Effector memory CD4-positive, alpha-beta T cell (primary cell): ENCODE measurements around the gene METTL22.

Experiments used
- DNase-seq, 3 donors: peaks; one replicate each; pipeline ENCODE4 v3.0.0-alpha.2; 2020
- H3K27ac ChIP-seq: 2 replicates; pipeline ENCODE4 v1.7.0; 2013; ENCODE audit warnings: mild to moderate bottlenecking, low read length, moderate library complexity; ENCODE audit not compliant: insufficient read depth, poor library complexity, severe bottlenecking
- H3K27me3 ChIP-seq: replicated peaks from 2 replicates; pipeline ENCODE4 v1.7.0; 2013; ENCODE audit warnings: mild to moderate bottlenecking, low read length; ENCODE audit not compliant: insufficient read depth, control insufficient read depth, poor library complexity, severe bottlenecking
- H3K36me3 ChIP-seq: 2 replicates; pipeline ENCODE4 v1.7.0; 2013; ENCODE audit warnings: mild to moderate bottlenecking, low read length, moderate library complexity; ENCODE audit not compliant: control insufficient read depth, insufficient read depth
- H3K4me1 ChIP-seq: 2 replicates; pipeline ENCODE4 v1.7.0; 2013; ENCODE audit warnings: low read length, mild to moderate bottlenecking; ENCODE audit not compliant: control insufficient read depth, insufficient read depth, poor library complexity, severe bottlenecking
- H3K4me3 ChIP-seq: 2 replicates; pipeline ENCODE4 v1.7.0; 2013; ENCODE audit warnings: low read length, low read depth, mild to moderate bottlenecking; ENCODE audit not compliant: insufficient read depth, poor library complexity, severe bottlenecking
- H3K9me3 ChIP-seq: 2 replicates; pipeline ENCODE4 v1.7.0; 2013; ENCODE audit warnings: mild to moderate bottlenecking, low read length, moderate library complexity; ENCODE audit not compliant: control insufficient read depth

METTL22 gene

DNA sequence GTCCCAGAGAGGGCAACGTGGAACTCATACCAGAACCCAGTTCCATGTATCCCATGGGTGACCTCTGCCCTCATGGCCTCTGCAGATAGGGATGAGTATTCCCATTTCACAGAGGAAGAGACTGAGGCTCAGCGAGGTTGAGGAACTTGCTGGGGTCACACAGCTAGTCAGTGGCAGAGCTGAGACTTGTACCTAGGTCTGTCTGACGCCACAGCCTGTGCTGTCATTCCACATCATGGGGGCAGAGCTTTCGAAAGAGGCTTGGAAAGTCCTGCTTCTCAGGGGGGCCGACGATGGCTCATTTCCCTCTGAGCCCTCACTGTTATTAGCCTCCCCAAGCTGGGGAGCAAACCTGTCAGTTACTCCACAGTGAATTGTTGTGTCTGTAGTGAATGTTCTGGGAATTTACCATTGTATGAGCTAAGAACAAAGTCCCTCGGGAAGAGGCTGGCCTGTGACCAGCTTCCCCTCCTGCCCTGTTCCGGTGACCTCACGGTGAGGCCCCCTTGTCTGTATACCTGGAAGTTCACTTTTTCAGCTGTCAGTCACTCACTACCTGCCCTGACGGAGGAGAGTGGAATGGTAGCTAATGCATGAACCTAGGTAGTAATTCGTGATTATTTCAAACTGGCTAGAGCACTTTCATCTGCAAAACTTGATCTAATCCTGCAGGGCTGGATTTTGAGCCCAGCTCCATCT is 8.9 kb downstream of the METTL22 start:
- Histone ChIP-seq H3K36me3 (peaks cover 76% of the 10 kb centered on the region), H3K4me1 (no peaks in the 10 kb centered on the region), H3K27ac (no peak overlapping the region), H3K4me3 (no peak overlapping the region), H3K27me3 (no peaks in the 10 kb centered on the region), H3K9me3 (no peaks in the 10 kb centered on the region)
- no peak for DNase-seq

GRCh38 chr16:8631373-8631772 is 9.9 kb downstream of the METTL22 start:
- no peaks in the 10 kb centered on the region for H3K27me3 ChIP-seq
- no peak for DNase-seq
- H3K27ac ChIP-seq: no peak overlapping the region
- no peak overlapping the region for H3K4me3 ChIP-seq
- H3K9me3 ChIP-seq: no peaks in the 10 kb centered on the region
- peaks cover 73% of the 10 kb centered on the region for H3K36me3 ChIP-seq
- H3K4me1 ChIP-seq: no peaks in the 10 kb centered on the region

GRCh38 chr16:8631818-8632465 is 10.4 kb downstream of the METTL22 start:
- no peak for DNase-seq
- Histone ChIP-seq H3K9me3 (no peaks in the 10 kb centered on the region), H3K27me3 (no peaks in the 10 kb centered on the region), H3K27ac (no peak overlapping the region), H3K4me3 (no peak overlapping the region), H3K4me1 (no peaks in the 10 kb centered on the region), H3K36me3 (peaks cover 77% of the 10 kb centered on the region)

GRCh38 chr16:8632675-8633182 is 11.2 kb downstream of the METTL22 start:
- Histone ChIP-seq H3K36me3 (peaks cover 75% of the 10 kb centered on the region), H3K9me3 (no peaks in the 10 kb centered on the region), H3K27me3 (no peaks in the 10 kb centered on the region), H3K4me1 (no peaks in the 10 kb centered on the region), H3K4me3 (no peak overlapping the region), H3K27ac (no peak overlapping the region)
- no peak for DNase-seq

DNA sequence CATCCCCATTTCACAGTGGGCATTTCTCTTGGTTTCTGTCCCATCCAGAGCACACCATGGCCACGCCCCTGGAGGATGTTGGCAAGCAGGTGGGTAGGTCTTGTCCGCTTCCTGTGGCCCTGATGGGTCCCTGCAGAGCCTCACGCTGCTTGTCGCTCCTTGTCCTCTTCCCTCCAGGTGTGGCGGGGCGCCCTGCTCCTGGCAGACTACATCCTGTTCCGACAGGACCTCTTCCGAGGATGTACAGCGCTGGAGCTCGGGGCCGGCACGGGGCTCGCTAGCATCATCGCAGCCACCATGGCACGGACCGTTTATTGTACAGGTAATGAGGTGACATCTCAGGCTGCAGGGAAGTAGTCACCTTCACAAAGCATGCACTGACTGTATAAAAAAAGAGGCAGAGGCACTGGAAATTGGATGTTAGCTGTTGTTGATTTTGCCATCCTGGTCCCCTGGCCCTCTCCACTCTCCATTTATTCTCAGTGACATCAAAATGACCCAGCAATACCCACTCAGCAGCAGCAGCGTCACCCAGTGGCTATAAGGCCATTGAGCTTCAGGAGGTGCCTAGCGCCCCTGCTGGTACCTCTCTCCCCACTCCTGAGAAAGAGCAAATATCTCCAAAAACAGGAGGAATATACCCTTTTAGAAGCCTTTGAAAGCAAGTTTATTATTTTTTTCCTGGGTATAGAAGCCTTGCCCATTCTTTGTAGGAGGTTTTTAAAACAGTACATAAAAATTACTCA is 13.7 kb downstream of the METTL22 start:
- H3K27me3 ChIP-seq: no peaks in the 10 kb centered on the region
- peaks cover 69% of the 10 kb centered on the region for H3K36me3 ChIP-seq
- H3K4me3 ChIP-seq: no peak overlapping the region
- no peaks in the 10 kb centered on the region for H3K4me1 ChIP-seq
- H3K9me3 ChIP-seq: no peaks in the 10 kb centered on the region
- no peak for DNase-seq
- no peak overlapping the region for H3K27ac ChIP-seq

DNA sequence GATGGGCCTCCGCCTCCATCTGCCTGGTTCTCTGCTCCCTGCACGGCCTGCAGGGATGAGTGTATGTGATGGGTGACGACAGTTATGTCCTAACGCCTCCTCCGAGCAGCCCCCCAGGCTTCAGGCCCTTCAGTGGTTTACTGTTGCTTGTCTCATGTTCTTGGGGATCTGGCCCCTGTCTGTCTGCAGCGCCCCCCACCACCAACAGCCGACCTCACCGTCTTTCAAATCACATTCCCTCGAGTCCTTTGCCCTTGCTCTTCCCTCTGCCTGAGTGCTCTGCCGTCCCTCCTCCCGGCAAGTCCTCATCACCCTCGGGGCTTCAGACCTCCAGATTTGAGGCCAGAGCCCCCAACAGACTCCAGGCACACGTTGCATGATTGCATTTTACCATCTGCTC is 18.2 kb downstream of the METTL22 start:
- Histone ChIP-seq H3K4me1 (peaks cover 2% of the 10 kb centered on the region), H3K4me3 (no peak overlapping the region), H3K27me3 (no peaks in the 10 kb centered on the region), H3K36me3 (peaks cover 63% of the 10 kb centered on the region), H3K27ac (no peak overlapping the region), H3K9me3 (no peaks in the 10 kb centered on the region)
- no peak for DNase-seq

GRCh38 chr16:8641671-8642070 is 20.2 kb downstream of the METTL22 start:
- peaks cover 4% of the 10 kb centered on the region for H3K4me1 ChIP-seq

DNA sequence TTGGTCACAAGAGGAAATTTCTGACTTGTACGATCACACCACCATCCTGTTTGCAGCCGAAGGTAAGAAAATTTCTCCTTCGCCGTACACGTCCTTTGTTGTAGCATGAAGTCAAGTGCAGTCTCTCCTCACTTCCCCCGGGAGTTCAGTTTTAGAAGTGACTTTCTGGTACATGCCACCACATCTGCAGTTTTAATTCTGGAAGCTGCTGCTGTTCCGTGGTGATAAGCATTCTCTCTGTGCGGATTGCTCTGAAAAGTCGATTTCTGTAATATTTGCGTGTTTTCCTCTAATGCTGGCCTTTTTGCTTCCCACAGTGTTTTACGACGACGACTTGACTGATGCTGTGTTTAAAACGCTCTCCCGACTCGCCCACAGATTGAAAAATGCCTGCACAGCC is 20.6 kb downstream of the METTL22 start:
- no peaks in the 10 kb centered on the region for H3K27me3 ChIP-seq
- no peak for DNase-seq

More at GRCh38 chr16:8641671-8642070, 20.2 kb downstream of the METTL22 start:
- H3K36me3 ChIP-seq: peaks cover 58% of the 10 kb centered on the region
- H3K27me3 ChIP-seq: no peaks in the 10 kb centered on the region
- H3K27ac ChIP-seq: no peak overlapping the region
- no peak for DNase-seq
- no peak overlapping the region for H3K4me3 ChIP-seq
- no peaks in the 10 kb centered on the region for H3K9me3 ChIP-seq

DNA sequence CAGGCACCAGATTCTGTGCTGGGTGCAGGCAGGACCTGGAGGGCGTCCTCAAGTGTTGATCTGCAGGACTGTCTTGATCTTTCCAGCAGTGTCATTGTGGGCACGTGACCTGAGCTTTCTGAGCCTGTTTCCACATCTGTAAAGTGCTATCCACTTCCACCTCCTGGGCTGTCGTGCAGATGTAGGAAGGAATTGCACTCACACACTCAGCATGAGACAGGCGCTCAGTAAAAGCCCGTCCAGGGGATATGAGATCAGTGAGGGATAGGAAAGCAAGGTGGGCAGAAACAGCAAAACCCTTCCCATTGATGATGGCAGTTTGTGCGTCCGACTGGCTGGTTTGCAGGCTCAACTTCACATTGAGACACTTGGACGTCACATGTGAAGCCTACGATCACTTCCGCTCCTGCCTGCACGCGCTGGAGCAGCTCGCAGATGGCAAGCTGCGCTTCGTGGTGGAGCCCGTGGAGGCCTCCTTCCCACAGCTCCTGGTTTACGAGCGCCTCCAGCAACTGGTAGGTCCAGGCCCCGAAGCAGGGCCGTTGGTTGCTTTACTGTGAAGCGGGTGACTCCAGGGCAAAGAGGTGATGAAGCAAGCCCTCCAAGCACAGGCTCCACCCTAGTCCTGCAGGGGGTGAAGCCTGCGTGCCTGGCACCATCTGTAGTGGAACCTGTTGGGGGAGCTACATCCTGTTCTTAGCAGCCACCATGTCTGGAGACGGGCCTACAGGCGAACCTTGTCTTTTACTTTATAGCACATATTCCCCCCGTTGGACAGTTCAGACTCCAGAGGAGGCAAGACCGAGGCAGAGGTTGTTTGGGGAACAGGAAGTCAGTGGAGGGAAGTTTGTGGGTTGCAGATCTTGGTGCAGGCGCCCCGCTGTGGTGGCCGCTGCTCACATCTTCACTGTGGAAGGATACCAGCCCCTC is 23.0 kb downstream of the METTL22 start:
- Histone ChIP-seq H3K4me3 (no peak overlapping the region), H3K27me3 (no peaks in the 10 kb centered on the region), H3K4me1 (peaks cover 4% of the 10 kb centered on the region), H3K9me3 (no peaks in the 10 kb centered on the region), H3K36me3 (peaks cover 45% of the 10 kb centered on the region), H3K27ac (no peak overlapping the region)
- no peak for DNase-seq

More for the DNA sequence above, 20.6 kb downstream of the METTL22 start:
- H3K9me3 ChIP-seq: no peaks in the 10 kb centered on the region
- peaks cover 4% of the 10 kb centered on the region for H3K4me1 ChIP-seq
- H3K27ac ChIP-seq: no peak overlapping the region
- no peak overlapping the region for H3K4me3 ChIP-seq
- H3K36me3 ChIP-seq: peaks cover 56% of the 10 kb centered on the region
